Measurements from ENCODE around the gene RASGRF1. TPM values are rescaled to one million over a fixed set of nuclear protein-coding genes. Genes with fewer than 3 reads are reported as not detected.

Gene RASGRF1
- total RNA-seq, 1 donor from 2014 or later: not detected

DNA sequence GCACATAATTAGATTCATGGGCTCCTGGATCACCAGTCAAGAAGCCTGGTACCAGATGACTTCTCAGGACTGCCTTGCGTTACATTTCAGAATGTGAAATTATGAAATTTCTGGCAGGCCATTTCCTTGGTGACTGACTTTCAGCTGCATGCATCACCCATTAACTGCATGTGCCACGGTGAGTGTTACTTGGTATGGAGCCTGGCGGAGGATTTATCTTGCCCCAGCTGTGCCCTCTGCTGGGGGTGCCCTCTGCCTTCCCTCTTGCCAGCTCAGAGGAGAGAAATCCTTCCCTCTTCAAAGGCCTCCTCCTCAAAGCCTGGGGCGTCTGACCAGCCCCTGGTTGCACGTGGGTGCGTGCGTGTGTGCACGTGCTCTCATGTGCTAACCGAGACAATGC, 88.0 kb downstream of the RASGRF1 start:
- TF ChIP-seq, protein P1, sequence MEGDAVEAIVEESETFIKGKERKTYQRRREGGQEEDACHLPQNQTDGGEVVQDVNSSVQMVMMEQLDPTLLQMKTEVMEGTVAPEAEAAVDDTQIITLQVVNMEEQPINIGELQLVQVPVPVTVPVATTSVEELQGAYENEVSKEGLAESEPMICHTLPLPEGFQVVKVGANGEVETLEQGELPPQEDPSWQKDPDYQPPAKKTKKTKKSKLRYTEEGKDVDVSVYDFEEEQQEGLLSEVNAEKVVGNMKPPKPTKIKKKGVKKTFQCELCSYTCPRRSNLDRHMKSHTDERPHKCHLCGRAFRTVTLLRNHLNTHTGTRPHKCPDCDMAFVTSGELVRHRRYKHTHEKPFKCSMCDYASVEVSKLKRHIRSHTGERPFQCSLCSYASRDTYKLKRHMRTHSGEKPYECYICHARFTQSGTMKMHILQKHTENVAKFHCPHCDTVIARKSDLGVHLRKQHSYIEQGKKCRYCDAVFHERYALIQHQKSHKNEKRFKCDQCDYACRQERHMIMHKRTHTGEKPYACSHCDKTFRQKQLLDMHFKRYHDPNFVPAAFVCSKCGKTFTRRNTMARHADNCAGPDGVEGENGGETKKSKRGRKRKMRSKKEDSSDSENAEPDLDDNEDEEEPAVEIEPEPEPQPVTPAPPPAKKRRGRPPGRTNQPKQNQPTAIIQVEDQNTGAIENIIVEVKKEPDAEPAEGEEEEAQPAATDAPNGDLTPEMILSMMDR (IDR thresholded peaks at IDR 0.05; ENCODE audit: borderline replicate concordance): no peak
- Histone ChIP-seq H3K27ac (replicated peaks) (no peak overlapping the region), H3K36me3 (no peaks in the 10 kb centered on the region), H3K9me3 (replicated peaks) (no peaks in the 10 kb centered on the region), H3K27me3 (ENCODE audit: low read depth) (no peaks in the 10 kb centered on the region), H3K4me1 (peaks cover 5% of the 10 kb centered on the region), H3K4me3 (no peak overlapping the region)
- DNase-seq: no peak
- intact Hi-C loops (cut with micrococcal nuclease): no loop called here

DNA sequence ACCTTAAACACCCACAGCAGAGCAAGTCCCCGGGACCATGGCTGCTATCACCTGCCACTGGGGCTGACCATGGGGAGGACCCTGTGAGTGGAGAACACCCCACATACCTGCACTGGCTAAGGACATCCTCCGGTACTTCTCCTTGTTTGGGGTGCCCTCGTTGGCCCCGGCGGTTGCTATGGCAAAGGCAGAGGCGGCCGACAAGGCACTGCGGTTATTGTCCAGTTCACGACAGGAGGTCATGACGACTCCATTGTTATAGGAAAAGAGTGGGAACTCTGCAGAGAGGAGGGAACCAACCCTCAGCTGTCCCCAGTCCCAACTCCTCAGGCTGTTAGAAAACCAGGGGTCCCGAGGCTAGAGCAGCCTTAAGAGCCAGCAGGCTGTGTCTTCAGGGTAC, 90.9 kb downstream of the RASGRF1 start:
- H3K36me3 ChIP-seq: no peaks in the 10 kb centered on the region
- TF ChIP-seq, protein P1 (IDR thresholded peaks at IDR 0.05; ENCODE audit: borderline replicate concordance): no peak
- H3K4me1 ChIP-seq: peaks cover 5% of the 10 kb centered on the region
- no peaks in the 10 kb centered on the region for H3K9me3 ChIP-seq (replicated peaks)
- no peak overlapping the region for H3K27ac ChIP-seq (replicated peaks)
- no peaks in the 10 kb centered on the region for H3K27me3 ChIP-seq (ENCODE audit: low read depth)
- intact Hi-C loops (cut with micrococcal nuclease): no loop called here
- DNase-seq: no peak
- no peak overlapping the region for H3K4me3 ChIP-seq

DNA sequence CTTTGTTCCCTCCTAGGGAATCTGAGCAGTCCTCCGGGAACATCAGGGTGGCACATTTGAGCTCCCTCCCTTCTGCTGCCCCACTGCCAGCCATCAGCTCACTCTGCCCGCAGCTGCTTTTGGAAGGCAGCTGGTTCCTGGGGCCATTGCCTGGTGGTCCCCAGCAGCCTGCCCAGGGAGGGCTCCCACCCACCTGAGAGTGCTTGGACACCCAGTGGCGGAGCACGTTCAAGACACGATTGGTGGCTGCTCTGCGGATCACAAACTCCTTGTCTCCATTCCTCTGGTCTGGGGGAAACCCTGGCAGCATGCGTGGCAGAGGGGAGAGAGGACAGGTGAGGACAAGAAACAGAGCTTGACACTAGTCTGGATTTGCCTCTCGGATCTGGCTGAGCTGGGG, 92.1 kb downstream of the RASGRF1 start:
- intact Hi-C loops (cut with micrococcal nuclease): no loop called here
- Histone ChIP-seq H3K27ac (replicated peaks) (no peak overlapping the region), H3K27me3 (ENCODE audit: low read depth) (no peaks in the 10 kb centered on the region), H3K4me3 (no peak overlapping the region), H3K4me1 (no peaks in the 10 kb centered on the region), H3K9me3 (replicated peaks) (no peaks in the 10 kb centered on the region), H3K36me3 (no peaks in the 10 kb centered on the region)
- TF ChIP-seq, protein P1 (IDR thresholded peaks at IDR 0.05; ENCODE audit: borderline replicate concordance): no peak
- DNase-seq: no peak

DNA sequence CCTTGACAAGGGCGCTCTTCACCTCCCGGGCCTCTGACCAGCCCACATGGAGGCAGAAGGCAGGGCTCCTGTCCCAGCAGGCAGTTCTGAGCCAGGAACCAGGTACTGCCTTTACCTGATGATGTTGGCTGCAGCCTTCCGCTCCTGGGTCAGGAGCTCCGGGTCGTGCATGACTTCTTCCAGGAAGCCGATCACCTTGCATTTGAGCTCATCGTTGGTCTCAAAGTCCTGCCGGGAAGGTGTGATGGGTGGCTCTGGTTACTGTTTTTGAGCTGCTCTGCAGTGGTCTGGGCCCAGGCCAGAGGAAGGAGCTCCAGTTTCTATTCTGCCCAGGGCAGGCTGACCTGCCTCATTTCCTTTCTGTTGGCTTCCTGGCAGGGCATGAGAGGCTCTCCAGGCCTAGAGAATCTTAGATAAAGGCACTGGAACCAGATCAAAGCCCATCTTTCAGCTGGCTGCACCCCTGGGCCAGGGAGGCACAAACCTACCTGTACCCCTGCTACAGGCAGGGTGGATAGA, 92.5 kb downstream of the RASGRF1 start:
- no peaks in the 10 kb centered on the region for H3K27me3 ChIP-seq (ENCODE audit: low read depth)
- no peaks in the 10 kb centered on the region for H3K9me3 ChIP-seq (replicated peaks)
- H3K4me3 ChIP-seq: no peak overlapping the region
- no peaks in the 10 kb centered on the region for H3K4me1 ChIP-seq
- no peak overlapping the region for H3K27ac ChIP-seq (replicated peaks)
- intact Hi-C loops (cut with micrococcal nuclease): no loop called here
- TF ChIP-seq, protein P1 (IDR thresholded peaks at IDR 0.05; ENCODE audit: borderline replicate concordance): no peak
- no peaks in the 10 kb centered on the region for H3K36me3 ChIP-seq
- no peak for DNase-seq

DNA sequence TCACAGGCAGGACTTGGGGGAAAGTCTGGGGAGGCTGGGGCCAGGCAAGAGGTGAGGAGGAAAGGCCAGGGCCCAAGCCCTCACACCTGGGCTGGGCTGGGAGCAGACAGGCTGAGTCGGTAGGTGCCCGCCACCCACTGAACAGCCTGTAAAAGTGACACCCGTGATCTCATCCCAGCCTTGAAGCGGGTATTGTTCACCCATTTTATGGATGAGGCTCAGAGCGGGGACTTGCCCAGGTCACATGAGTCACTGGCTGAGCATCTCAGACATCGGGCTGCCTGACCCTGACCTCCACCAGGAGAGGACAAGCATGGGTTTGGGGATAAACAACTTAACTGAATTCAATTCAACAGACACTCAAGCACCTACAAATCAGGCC, 93.7 kb downstream of the RASGRF1 start:
- H3K27ac ChIP-seq (replicated peaks): no peak overlapping the region
- peaks cover 3% of the 10 kb centered on the region for H3K4me1 ChIP-seq
- H3K27me3 ChIP-seq (ENCODE audit: low read depth): peaks cover 9% of the 10 kb centered on the region
- no peaks in the 10 kb centered on the region for H3K36me3 ChIP-seq
- intact Hi-C loops (cut with micrococcal nuclease): no loop called here
- H3K9me3 ChIP-seq (replicated peaks): no peaks in the 10 kb centered on the region
- no peak overlapping the region for H3K4me3 ChIP-seq
- TF ChIP-seq, protein P1 (IDR thresholded peaks at IDR 0.05; ENCODE audit: borderline replicate concordance): no peak
- no peak for DNase-seq

Measured in left ventricle myocardium inferior (tissue), 1 donor.